Peyer's patch (tissue), 4 donors: ENCODE measurements around the gene MAPK9.

ENCODE experiments used
- POLR2A ChIP-seq, 2 donors: fragments of 450-650 bp; IDR thresholded peaks; one replicate each; pipeline ENCODE4 v1.5.1; 2017; ENCODE audit warnings: antibody characterized with exemption in 2 of 2, mild to moderate bottlenecking in 2 of 2, moderate library complexity in 2 of 2
- TF ChIP-seq, protein P1 (sequence below), 6 experiments: fragments of 450-650 bp in 4 of 6; fragments of 200-600 bp in 2 of 6; sonication (generic) in 1 of 6; IDR thresholded peaks; one replicate each; pipeline ENCODE4 v1.5.1; 2017 to 2019; ENCODE audit warnings: antibody characterized with exemption in 6 of 6, mild to moderate bottlenecking in 3 of 6, moderate library complexity in 1 of 6

DNA sequence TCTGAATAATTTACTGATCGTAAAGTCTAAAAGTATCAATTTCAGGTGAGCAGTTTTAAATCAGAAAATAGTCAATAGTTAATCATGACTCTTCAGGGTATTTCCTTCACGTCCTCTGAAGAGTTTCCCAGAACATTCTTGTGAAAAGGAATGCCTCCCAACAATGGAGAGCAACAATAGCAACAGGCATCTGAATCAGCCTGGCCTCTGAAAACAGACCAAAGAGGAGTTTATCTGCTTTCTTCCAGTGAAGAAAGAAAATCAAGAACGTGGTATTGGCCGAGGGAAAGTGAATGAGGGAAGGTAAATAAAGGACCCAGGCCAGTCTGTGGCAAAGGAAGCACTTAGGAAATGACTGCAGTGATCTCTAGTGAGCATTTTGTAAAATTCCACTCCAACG, 56.8 kb downstream of the MAPK9 start:
- TF ChIP-seq POLR2A (IDR thresholded peaks at IDR 0.05) = no peak
- TF ChIP-seq, protein P1, sequence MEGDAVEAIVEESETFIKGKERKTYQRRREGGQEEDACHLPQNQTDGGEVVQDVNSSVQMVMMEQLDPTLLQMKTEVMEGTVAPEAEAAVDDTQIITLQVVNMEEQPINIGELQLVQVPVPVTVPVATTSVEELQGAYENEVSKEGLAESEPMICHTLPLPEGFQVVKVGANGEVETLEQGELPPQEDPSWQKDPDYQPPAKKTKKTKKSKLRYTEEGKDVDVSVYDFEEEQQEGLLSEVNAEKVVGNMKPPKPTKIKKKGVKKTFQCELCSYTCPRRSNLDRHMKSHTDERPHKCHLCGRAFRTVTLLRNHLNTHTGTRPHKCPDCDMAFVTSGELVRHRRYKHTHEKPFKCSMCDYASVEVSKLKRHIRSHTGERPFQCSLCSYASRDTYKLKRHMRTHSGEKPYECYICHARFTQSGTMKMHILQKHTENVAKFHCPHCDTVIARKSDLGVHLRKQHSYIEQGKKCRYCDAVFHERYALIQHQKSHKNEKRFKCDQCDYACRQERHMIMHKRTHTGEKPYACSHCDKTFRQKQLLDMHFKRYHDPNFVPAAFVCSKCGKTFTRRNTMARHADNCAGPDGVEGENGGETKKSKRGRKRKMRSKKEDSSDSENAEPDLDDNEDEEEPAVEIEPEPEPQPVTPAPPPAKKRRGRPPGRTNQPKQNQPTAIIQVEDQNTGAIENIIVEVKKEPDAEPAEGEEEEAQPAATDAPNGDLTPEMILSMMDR (IDR thresholded peaks at IDR 0.05) = no peak
